LHCN-M2 (cell line): ENCODE measurements around the gene VMAC. TPM values are rescaled to one million over a fixed set of nuclear protein-coding genes. Genes with fewer than 3 reads are reported as not detected.
"Not testable (repeated sequence)": the region's sequence is repeated elsewhere in the genome, so short reads cannot be mapped to it uniquely, and the experiment has no call there.

Source experiments
- DNase-seq: peaks from one replicate; pipeline ENCODE4 v3.0.0-alpha.2; 2012; ENCODE audit warnings: low read depth
- total RNA-seq: library from RNA; depleted of rRNA; stranded (reverse); fragments of >200 nt; gene quantifications from 2 replicates; pipeline ENCODE4 v1.2.3, GENCODE V29; 2014

VMAC gene
- total RNA-seq, 1 experiment from 2014 or later, result 3.0 TPM

DNA sequence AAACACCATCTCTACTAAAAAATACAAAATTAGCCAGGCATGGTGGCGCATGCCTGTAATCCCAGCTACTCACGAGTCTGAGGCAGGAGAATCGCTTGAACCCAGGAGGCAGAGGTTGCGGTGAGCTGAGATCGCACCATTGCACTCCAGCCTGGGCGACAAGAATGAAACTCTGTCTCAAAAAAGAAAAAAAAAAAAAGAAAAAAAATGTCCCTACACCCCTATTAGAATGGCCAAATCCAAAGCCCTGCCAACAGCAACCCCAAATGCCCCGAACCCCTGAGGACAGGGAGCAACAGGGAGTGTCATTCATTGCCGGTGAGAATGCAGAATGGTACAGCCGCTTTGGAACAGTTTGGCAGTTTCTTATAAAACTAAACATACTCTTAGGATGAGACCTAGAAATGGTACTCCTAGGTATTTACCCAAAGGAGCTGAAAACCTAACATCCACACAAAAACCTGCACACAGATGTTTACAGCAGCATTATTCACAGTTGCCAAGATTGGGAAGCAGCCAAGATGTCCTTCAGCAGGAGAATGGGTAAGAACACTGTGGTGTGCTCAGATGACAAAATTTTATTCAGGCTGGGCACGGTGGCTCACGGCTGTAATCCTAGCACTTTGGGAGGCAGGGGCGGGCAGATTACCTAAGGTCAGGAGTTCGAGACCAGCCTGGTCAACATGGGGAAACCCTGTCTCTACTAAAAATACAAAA lies 21.4 kb upstream of the VMAC start:
- DNase-seq, result not testable (repeated sequence)

DNA sequence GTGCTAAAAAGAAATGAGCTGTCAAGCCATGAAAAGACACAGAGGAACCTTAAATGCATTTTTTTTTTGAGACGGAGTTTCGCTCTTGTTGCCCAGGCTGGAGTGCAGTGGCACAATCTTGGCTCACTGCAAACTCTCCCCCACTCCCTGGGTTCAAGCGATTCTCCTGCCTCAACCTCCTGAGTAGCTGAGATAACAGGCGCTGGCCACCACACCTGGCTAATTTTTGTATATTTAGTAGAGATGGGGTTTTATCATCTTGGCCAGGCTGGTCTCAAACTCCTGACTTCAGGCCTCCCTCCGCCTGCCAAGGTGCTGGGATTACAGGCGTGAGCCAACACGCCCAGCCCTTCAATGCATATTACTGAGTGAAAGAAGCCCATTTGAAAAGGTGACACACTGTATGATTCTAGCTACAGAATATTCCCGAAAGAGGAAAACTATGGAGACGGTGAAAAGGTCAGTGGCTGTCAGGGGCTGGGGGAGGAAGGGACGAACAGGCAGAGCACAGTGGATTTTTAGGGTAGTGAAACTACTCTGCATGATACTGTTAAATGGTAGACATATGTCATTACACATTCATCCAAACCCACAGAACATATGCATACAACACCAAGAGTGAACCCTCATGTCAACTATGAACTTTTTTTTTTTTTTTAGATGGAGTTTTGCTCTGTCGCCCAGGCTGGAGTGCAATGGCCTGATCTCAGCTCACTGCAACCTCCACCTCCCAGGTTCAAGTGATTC lies 20.4 kb upstream of the VMAC start:
- not testable (repeated sequence) for DNase-seq

DNA sequence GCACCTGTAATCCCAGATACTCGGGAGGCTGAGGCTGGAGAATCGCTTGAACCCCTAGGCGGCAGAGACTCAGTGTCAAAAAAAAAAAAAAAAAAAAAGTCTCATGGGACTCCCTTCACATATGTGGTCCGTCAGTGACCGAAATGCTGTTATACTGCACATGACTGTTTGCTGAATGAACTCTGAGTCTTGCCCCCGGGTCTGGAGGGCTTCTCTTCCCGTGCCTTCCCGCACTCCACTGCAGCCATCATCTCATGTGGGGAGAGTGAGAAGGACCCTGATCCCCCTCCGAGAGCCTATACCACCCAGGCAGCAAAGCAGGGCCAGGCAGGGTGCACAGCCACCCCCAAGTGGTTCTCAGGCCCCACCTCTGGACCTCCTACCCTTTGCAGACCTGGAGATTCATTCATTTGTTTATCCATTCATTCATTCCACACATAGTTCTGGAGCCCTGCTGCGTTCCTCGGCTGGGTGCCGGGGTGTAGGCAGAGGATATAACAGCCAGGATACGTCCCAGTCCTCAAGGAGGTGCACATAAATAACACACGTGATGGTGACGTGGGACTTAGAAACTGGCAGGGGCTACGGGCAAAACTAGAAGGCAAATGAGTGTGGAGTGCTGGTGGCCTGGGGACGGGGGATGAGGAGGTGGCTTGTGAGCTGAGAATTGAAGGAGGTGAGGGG lies 15.2 kb upstream of the VMAC start:
- DNase-seq, result no peak

DNA sequence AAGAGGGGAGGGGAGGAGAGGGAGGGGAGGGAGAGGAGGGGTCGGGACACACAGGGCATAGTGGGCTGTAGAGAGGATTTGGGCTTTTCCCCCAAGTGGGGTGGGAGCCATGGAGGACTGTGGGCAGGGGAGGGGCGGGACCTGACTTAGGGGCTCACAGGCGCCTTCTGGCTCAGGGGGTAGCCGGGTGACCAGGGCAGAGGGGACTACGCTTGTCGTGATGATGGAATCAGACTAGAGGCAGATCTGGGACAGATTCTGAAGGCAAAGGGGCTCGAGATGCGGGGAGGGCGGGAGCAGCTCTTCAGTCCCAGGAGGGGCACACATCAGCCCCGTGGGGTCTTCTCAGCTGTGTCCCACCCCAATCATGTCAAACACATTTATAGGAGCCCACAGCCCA lies 14.6 kb upstream of the VMAC start:
- no peak for DNase-seq

DNA sequence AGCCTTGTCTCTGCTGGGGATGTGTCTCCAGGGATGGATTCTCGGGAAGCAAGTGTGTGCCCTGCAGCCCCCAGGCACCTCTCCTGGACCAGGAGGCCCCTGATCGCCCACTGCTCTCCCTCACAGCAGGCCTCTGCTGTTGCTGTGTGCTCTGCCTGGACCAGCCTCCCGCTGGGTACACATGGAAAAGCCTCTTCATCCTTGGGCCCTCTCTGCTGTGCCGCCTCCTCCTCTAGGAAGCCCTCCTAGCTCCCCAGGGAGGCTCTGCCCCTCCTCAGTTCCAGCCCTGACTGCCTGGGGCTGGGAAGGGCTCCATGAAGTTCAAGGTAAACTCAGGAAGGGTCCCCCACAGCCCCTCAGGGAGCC lies 13.1 kb upstream of the VMAC start:
- no peak for DNase-seq

DNA sequence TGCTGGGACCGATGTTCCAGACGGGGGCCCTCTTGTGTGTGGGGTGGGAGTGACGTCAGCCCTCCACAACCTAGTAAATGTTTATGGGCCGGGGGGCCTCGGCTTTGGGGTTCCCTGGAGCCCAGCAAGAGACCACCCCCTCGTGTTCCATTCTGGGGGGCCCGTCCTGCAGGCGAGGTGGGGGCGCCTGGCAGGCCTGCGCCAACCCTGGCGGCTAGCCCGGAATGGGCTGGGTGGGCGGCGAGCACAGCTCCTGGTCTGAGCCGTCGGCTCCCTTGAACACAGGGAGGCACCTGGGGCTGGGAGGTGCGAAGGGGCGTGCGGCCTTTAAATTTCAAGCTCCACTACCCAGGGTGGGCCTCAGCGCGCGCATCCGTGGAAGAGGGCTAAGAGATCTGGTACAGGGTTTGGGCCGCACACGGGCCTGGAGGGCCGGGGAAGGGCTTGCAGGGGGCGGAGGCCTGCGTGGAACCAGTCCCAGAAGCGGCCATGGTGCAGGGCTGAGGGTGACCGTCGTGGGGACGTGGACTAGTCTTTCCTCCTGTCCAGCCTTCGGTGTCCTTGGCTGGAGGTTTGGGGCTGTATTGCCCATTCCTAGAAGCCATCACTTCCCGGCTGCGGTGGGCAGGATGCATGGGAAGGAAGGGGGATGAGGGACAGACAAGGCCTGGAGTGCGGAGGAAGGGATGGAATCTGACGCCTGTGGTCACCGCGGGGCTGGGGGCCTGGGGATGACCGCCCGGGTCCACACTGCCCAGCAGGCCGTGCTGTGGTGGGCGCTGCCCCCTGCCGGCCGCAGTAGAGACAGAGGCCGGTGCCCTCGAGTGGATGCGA lies 12.5 kb upstream of the VMAC start:
- DNase-seq, result peak; percentile 37

DNA sequence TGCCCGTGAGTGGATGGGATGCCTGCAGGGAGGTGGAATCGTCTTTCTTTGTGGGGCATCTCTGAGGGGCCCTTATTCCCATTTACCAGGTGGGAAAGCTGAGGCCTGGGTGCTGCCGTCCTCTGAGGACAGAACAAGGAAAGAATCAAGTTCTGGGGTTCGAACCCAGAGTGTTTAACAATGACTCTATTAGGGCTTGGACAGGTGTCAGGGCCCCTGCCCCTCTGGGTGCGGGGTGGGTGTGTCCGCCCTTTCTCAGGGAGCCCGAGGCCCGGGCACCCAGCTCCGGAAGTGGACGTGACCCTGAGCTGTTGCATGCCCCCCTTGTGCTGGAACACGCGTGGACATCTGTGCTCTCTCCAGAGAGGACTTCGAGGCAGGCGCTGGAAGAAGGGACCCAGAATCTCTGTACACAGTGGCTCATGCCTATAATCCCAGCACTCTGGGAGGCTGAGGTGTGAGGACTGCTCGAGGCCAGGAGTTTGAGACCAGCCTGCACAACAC lies 11.8 kb upstream of the VMAC start:
- DNase-seq, result no peak

DNA sequence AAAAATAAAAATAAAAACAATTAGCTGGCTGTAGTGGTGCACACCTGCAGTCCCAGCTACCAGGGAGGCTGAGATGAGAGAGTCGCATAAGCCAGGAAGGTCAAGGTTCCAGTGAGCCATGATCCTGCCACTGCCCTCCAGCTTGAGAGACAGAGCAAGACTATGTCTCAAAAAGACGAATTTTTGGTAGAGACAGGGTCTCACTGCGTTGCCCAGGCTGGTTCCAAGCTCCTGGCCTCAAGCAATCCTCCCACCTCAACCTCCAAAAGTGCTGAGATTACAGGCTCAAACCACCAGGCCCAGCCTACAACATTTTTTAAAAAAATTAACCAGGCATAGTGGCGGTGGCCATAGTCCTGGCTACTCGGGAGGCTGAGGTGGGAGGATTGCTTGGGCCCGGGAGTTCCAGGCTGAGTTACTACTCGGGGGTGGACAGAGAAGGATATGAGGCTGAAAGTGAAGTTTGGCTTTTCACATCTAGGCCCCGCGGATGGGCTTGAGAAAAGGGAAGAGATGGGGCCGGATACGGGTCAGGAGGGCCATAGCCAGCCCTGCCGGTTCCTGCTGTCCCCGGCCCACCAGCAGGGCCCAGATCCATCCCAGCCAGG lies 11.3 kb upstream of the VMAC start:
- no peak for DNase-seq

DNA sequence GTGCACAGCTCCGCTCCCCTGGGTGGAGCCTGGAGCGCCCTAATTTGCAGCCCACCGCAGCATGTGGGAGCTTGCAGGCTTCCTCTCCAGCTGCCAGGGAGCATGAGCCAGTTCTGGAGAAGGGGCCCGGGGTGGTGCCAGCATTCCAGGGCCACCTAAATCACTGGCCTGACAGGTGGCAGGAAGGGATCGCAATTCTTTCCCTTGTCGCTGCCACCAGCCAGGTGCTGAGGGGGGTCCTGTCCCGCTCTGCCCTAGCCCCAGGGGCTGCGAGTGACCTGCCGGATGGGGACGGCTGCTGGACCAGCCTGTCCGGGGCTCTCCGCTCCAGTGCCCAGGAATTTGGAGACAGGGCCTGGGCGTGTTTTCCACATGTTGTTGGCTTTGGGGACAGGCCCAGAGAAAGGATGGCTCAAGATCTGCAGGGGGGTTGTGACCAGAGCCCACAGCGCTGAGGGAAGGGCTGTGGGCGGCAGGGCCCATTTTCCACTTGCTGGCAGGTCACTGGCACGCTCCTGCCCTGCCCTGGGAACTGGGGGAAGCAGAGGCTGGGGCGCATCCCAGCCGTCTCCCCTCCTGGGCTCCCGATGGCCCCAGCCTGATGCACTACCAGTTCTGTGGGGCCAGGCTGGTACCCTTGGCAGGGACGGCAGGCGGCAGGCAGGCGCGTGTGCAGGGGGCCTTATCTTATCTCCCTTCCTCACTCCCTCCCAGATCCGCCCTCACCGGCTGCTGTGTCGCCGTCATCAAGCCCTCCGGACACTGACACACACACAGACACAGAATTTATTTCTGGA lies 10.6 kb upstream of the VMAC start:
- no peak for DNase-seq

DNA sequence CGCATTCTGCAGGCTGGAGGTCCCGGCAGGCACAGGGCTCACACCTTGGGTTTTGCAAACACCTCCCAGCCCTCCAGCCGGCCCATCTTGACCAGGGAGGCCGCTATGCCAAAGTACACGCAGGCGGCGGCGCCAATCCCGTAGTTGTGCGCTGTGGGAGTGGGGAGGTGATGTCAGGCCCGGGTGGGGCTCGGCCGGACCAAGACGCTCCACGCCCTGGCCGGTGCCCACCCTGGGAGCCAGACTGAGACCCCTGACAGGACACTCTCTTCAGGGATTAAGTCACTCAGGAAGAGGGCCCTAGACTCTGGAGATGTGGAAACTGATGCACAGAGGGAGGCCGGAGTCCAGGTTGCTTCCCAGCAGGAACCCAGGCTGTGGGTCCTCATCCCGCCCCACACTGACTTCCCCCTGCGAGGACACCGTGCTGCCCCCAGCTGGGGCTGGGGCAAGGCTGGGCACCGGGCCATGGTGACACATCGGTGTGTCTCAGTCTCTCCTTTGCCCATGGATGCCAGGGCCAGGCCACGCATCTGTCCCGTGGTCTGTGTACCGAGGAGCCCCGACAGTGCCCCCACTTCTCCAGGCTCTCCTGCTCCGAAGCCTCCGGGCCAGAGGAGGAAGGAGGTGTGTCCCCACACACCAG lies 9.8 kb upstream of the VMAC start:
- DNase-seq, result no peak

DNA sequence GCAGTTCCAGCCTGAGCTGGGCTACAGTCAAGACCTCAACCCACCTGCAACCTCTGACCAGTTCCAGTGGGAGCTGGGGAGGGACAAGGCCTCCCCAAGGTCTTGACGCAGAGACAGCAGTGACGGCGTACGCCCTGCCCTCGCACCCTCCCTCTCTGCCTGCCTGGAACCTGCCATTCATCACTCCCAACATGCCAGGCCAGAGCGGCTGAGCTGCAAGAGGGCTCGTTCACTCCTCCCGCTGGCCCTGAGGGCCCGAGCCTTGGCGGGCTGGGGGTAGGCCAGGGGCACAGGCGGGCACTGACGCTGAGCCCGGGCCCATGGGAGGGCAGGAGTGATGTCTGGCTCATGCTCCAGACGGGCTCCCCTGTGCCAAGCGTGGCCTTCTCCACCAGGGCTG lies 9.3 kb upstream of the VMAC start:
- no peak for DNase-seq

DNA sequence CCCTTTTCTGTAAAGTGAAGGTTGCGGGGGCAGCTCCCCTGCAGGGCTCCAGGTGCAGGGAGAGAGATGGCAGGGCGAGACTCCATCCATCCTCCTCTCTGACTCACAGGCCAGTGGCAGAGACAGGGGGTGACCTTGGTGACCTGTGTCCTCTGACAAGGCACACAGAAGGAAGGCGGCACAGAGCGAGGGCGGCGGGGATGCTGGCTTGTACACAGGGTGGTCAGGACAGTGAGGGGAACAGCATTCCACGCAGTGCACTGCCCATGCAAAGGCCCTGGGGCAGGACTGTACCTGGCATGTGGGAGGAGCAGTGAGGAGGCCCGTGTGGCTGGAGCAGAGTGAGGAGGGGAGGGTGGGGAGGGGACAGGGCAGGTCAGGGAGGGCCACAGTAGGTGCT lies 8.8 kb upstream of the VMAC start:
- no peak for DNase-seq

DNA sequence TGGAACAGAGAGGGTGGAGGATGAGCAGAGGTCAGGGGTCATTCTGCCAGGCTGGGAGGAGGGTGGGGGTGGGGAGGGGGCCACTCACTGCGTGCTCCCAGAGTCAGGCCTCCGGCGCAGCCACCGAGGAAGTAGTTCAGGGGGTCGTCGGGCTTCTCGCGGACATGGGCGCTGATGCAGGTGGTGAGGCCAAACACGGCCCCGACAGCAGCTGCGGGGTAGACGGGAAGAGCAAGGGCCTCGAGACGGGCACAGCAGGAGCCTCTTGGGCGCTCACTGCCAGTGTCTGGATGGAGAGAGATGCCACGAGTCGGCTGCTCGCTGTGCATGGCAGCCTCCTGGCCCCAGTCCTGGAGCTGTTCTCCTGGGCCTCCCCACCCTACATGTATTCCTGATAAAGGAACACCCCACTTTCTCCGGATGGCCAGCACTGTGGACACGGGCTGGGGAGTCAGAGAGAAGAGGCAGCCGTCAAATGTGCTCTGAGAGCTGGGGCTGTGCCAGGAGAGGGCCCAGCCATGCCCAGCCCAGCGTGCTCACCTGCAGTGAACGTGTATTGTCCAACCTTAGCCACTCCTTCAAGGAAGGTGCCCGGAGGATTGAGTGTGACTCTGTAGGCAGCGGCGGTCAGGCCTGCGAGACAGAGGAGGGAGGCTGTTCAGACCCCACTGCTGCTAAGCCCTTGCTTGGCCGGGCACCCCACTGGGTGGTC lies 8.2 kb upstream of the VMAC start:
- no peak for DNase-seq

DNA sequence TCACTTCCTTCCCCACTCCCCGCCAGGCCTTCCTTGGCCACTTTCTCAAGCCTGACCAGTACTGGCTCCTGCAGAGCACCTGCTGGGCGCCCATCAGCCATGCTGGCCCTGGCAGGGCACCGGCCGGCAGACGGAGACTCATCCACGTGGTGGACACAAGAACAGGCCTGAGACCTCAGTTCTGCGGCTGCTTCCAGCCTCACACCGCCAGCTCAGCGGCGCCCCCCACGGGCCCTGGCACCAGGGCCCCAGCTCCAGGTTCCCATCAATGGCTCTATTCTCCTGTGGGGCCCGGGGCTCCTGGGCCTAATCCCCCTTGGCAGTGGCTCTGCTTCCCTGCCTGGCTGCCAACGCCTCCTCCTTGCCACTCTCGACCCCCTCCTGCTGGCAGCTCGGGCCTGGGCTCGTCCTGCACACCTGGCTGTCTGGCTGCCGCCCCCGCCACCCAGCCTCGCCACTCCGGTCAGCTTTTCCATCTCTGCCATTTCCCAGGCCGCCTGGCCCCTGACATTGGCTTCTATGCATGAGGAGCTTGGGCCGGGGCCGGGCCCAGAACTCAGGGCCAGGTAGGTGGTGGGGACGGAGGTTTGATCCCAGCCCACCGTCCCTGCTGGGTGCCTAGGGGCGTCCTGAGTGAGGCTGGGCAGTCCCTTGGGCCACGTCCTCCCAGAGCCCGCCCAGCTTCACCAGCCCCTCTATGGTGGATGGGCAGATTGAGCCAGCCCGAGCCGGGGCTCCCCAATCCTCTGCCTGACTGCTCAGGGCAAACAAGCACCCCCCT lies 7.3 kb upstream of the VMAC start:
- no peak for DNase-seq

DNA sequence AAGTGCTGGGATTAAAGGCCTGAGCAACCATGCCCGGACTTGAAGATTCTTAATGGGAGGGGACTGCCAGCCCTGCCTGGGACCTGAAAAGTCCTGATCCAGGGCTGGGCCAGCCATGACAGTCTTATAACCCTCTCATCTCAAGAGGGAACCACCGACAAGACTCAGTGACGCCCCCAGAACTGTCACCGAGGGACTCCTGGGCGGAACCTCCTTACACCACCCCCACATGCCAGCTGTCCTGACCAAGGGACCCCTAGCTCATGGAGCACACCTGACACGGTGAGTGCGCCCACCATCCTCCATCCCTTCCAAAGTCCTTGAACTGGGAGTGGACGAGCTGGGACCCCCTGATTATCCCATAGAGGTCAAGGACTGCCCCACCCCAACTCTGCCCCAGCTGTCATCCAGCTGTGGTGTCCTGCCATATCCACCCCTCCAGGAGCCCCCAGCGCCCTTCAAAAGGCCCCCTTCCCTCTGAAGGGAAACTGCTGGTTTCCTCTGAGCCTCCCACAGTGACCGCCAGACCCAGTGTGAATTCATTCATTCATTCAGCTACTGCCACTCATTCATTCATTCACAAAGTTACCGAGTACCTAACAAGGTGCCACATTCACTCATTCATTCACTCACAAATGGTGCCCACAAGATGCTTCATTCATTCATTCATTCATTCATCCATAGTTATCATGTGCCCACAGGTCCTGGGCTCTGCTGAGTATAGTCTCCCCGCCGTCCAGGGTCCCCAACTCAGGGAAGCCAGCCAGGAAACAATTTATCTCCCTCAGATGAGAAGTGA lies 4.7 kb upstream of the VMAC start:
- no peak for DNase-seq

DNA sequence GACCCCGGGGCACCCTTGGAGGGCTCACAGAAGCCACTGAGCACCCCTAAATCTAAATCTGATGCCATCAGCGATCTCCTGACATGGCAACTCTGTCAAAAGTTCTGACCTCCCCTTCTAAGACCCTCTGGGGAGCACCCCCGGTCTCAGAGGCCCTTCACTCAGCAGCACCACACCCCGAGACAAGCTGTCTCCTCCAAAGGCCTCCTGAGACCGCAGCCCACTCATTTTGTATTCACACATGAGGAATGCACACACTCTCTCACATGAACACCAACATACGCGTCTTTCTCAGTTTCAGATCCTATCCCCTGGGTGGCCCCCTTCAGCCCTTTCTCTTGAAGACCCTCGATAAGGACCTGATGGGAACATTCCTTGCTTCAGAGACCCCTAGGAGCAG lies 3.7 kb upstream of the VMAC start:
- no peak for DNase-seq

DNA sequence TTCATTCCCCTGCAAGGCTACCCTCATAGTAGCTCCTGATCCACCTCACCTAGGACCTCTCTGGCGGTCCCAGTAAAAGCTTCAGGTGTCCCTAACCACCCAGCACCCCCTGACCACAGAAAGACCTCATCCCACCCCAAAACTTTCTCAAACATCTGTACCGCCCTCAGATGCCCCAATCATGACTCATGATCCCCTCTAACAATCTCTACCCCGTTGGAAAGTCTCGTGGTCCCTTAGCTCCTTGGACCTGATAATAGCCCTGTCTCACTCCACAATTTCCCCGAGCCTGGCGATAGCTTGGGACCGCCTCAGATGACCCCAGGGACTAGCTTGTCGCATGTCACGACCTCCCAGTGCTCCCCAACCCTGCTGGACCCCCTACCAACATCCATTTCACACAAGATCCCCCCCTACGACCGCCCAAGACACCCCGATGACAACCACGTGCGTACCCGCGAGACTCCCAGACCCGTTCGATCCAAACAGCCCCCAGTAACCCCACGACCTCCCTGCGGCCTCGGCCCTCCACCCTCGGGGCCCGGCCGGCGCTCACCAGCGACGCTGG lies 1.5 kb upstream of the VMAC start:
- DNase-seq, result peak; percentile 48
